Liver (tissue), 9 donors: Measurements from ENCODE around the gene ELOVL4. TPM values are rescaled to one million over a fixed set of nuclear protein-coding genes. Genes with fewer than 3 reads are reported as not detected.

Source experiments
- DNase-seq: peaks from one replicate; pipeline ENCODE4 v3.0.0-alpha.2; 2017; ENCODE audit warnings: low spot score
- H3K27ac ChIP-seq, 2 donors: one replicate each; pipeline ENCODE4 v1.7.0; 2013; ENCODE audit warnings: inconsistent platforms in 2 of 2, low read length in 2 of 2, control low read depth in 1 of 2, low read depth in 1 of 2, mild to moderate bottlenecking in 1 of 2
- H3K27me3 ChIP-seq, 4 donors: one replicate each; pipeline versions ENCODE4 v1.6.1 to v1.7.0; 2013; ENCODE audit warnings: low read length in 3 of 4, inconsistent platforms in 1 of 4, mild to moderate bottlenecking in 1 of 4, moderate library complexity in 1 of 4; ENCODE audit not compliant: control insufficient read depth in 4 of 4, insufficient read depth in 4 of 4
- H3K36me3 ChIP-seq, 4 donors: one replicate each; pipeline versions ENCODE4 v1.6.1 to v1.7.0; 2013; ENCODE audit warnings: low read length in 3 of 4, mild to moderate bottlenecking in 3 of 4, low read depth in 1 of 4, moderate library complexity in 1 of 4; ENCODE audit not compliant: control insufficient read depth in 4 of 4, insufficient read depth in 3 of 4
- H3K4me1 ChIP-seq, 4 donors: one replicate each; pipeline versions ENCODE4 v1.6.1 to v1.7.0; 2013; ENCODE audit warnings: low read length in 3 of 4, mild to moderate bottlenecking in 3 of 4, moderate library complexity in 1 of 4; ENCODE audit not compliant: control insufficient read depth in 4 of 4, insufficient read depth in 4 of 4
- H3K4me3 ChIP-seq, 3 donors: one replicate each; pipeline versions ENCODE4 v1.6.1 to v1.7.0; 2013; ENCODE audit warnings: low read length in 3 of 3, control low read depth in 1 of 3, low read depth in 1 of 3, mild to moderate bottlenecking in 1 of 3
- H3K9ac ChIP-seq, 2 donors: one replicate each; pipeline ENCODE4 v1.7.0; 2013; ENCODE audit warnings: low read length in 2 of 2, mild to moderate bottlenecking in 2 of 2, moderate library complexity in 2 of 2, control low read depth in 1 of 2, low read depth in 1 of 2
- H3K9me3 ChIP-seq, 4 donors: one replicate each; pipeline versions ENCODE4 v1.6.1 to v1.7.0; 2013; ENCODE audit warnings: low read length in 3 of 4; ENCODE audit not compliant: control insufficient read depth in 4 of 4
- EGR1 ChIP-seq, 2 donors: IDR thresholded peaks; 2 replicates each; pipeline ENCODE4 v1.6.1; 2016 to 2018; ENCODE audit warnings: antibody characterized with exemption in 2 of 2, low read depth in 2 of 2
- FOXA1 ChIP-seq: IDR thresholded peaks from 2 replicates; pipeline ENCODE4 v1.6.1; 2016; ENCODE audit warnings: antibody characterized with exemption
- FOXA2 ChIP-seq: IDR thresholded peaks from 2 replicates; pipeline ENCODE4 v1.6.1; 2016; ENCODE audit warnings: antibody characterized with exemption
- GABPA ChIP-seq, 2 donors: IDR thresholded peaks in 1 of 2; conservative IDR thresholded peaks in 1 of 2; 2 replicates each; pipeline ENCODE4 v1.6.1; 2016; ENCODE audit warnings: antibody characterized with exemption in 2 of 2, mild to moderate bottlenecking in 1 of 2, moderate library complexity in 1 of 2
- HNF4A ChIP-seq, 2 donors: conservative IDR thresholded peaks; 2 replicates each; pipeline ENCODE4 v1.6.1; 2016; ENCODE audit warnings: antibody characterized with exemption in 2 of 2, mild to moderate bottlenecking in 2 of 2
- HNF4G ChIP-seq: IDR thresholded peaks from 2 replicates; pipeline ENCODE4 v1.6.1; 2016; ENCODE audit warnings: antibody characterized with exemption
- JUND ChIP-seq, 2 donors: IDR thresholded peaks; 2 replicates each; pipeline ENCODE4 v1.6.1; 2016; ENCODE audit warnings: antibody characterized with exemption in 2 of 2
- NR2F2 ChIP-seq: IDR thresholded peaks from 2 replicates; pipeline ENCODE4 v1.6.1; 2016; ENCODE audit warnings: antibody characterized with exemption
- RAD21 ChIP-seq, 2 donors: IDR thresholded peaks; 2 replicates each; pipeline ENCODE4 v1.6.1; 2016; ENCODE audit warnings: antibody characterized with exemption in 2 of 2, mild to moderate bottlenecking in 2 of 2
- RXRA ChIP-seq, 2 donors: IDR thresholded peaks; 2 replicates each; pipeline ENCODE4 v1.6.1; 2017 to 2018; ENCODE audit warnings: antibody characterized with exemption in 2 of 2, mild to moderate bottlenecking in 1 of 2
- SP1 ChIP-seq: IDR thresholded peaks from 2 replicates; pipeline ENCODE4 v1.6.1; 2018; ENCODE audit warnings: antibody characterized with exemption, mild to moderate bottlenecking
- TAF1 ChIP-seq: conservative IDR thresholded peaks from 2 replicates; pipeline ENCODE4 v1.6.1; 2016; ENCODE audit warnings: antibody characterized with exemption, mild to moderate bottlenecking
- YY1 ChIP-seq: IDR thresholded peaks from 2 replicates; pipeline ENCODE4 v1.6.1; 2016; ENCODE audit warnings: antibody characterized with exemption, mild to moderate bottlenecking
- WGBS: extraction: QIAGEN DNeasy Blood & Tissue Kit; methylation state at CpG from one replicate; pipeline ENCODE4 v1.1.7; 2013; 5-methylcytosine and 5-hydroxymethylcytosine counted together
- polyA plus RNA-seq, 2 donors: library from polyadenylated mRNA; stranded (reverse) in 1 of 2; unstranded in 1 of 2; fragments of 200-250 nt in 1 of 2; fragments of >200 nt in 1 of 2; fragmentation: Nextera tagmentation in 1 of 2; extraction: Ambion mirVana in 1 of 2; gene quantifications; one replicate each; pipeline versions ENCODE4 v1.2.1 to v1.2.3, GENCODE V29; 2013 to 2015
- total RNA-seq, 2 donors: library from RNA; depleted of rRNA; stranded (reverse); fragments of >200 nt; gene quantifications; one replicate each; pipeline ENCODE4 v1.2.3, GENCODE V29; 2014
- TF ChIP-seq, protein P1 (sequence below): IDR thresholded peaks from 2 replicates; pipeline ENCODE4 v1.6.1; 2016; ENCODE audit warnings: antibody characterized with exemption
- TF ChIP-seq, protein P2 (sequence below): fragments of 150-350 bp; IDR thresholded peaks from 2 replicates; pipeline ENCODE4 v1.5.1; 2017; ENCODE audit warnings: improper control_type of control experiment, low read depth, low read length; ENCODE audit not compliant: missing input control
- TF ChIP-seq, protein P3 (sequence below): IDR thresholded peaks from 2 replicates; pipeline ENCODE4 v1.6.1; 2016; ENCODE audit warnings: antibody characterized with exemption
- TF ChIP-seq, protein P4 (sequence below): IDR thresholded peaks from 2 replicates; pipeline ENCODE4 v1.6.1; 2016; ENCODE audit warnings: antibody characterized with exemption, mild to moderate bottlenecking
- TF ChIP-seq, protein P5 (sequence below): IDR thresholded peaks from 2 replicates; pipeline ENCODE4 v1.6.1; 2016; ENCODE audit warnings: antibody characterized with exemption
- donor health status: healthy.
- donor health status: healthy.
- donor health status: healthy.
- donor health status: healthy.
- donor health status: healthy.

ELOVL4 gene
- total and polyA plus RNA-seq, 4 donors: 0.07 to 2.1 (median 0.09) TPM; not detected in 1

DNA sequence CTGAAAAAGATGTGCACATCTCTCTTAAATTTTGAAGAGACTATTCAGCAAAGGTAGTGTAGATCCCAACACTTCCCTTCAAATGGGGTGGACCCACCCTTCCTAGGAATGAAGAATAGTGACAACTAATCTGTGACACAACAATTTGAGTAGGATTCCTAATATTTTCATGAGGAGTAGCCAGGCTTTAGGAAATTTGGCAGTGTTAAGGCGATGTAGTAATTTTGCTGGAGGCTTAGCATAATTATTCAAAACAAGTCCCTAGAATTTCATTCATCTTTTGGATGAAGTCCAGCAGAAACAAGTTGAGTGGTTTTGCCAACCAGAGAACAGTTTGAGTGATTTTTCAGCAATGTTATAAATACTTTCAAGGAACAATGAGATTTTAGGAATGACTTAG is 52.4 kb downstream of the ELOVL4 start:
- Histone ChIP-seq H3K27me3 (no peaks in the 10 kb centered on the region), H3K36me3 (no peaks in the 10 kb centered on the region), H3K9ac (no peak overlapping the region), H3K4me3 (no peak overlapping the region), H3K27ac (no peak overlapping the region), H3K9me3 (peaks cover 0 to 3% (median 0%) of the 10 kb centered on the region in 4 donors), H3K4me1 (no peaks in the 10 kb centered on the region)
- no peak for DNase-seq
- WGBS: 71% methylated on average over 1 of the region's 1 CpG
- TF ChIP-seq HNF4A (conservative IDR thresholded peaks at IDR 0.05): no peak
- TF ChIP-seq, protein P1, sequence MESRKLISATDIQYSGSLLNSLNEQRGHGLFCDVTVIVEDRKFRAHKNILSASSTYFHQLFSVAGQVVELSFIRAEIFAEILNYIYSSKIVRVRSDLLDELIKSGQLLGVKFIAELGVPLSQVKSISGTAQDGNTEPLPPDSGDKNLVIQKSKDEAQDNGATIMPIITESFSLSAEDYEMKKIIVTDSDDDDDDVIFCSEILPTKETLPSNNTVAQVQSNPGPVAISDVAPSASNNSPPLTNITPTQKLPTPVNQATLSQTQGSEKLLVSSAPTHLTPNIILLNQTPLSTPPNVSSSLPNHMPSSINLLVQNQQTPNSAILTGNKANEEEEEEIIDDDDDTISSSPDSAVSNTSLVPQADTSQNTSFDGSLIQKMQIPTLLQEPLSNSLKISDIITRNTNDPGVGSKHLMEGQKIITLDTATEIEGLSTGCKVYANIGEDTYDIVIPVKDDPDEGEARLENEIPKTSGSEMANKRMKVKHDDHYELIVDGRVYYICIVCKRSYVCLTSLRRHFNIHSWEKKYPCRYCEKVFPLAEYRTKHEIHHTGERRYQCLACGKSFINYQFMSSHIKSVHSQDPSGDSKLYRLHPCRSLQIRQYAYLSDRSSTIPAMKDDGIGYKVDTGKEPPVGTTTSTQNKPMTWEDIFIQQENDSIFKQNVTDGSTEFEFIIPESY: no peak
- no peak for TF ChIP-seq JUND (IDR thresholded peaks at IDR 0.05)
- no peak for TF ChIP-seq HNF4G
- TF ChIP-seq TAF1: no peak
- TF ChIP-seq FOXA1: no peak
- TF ChIP-seq YY1: no peak
- no peak for TF ChIP-seq FOXA2
- no peak for TF ChIP-seq RXRA (IDR thresholded peaks at IDR 0.05)
- TF ChIP-seq, protein P2, sequence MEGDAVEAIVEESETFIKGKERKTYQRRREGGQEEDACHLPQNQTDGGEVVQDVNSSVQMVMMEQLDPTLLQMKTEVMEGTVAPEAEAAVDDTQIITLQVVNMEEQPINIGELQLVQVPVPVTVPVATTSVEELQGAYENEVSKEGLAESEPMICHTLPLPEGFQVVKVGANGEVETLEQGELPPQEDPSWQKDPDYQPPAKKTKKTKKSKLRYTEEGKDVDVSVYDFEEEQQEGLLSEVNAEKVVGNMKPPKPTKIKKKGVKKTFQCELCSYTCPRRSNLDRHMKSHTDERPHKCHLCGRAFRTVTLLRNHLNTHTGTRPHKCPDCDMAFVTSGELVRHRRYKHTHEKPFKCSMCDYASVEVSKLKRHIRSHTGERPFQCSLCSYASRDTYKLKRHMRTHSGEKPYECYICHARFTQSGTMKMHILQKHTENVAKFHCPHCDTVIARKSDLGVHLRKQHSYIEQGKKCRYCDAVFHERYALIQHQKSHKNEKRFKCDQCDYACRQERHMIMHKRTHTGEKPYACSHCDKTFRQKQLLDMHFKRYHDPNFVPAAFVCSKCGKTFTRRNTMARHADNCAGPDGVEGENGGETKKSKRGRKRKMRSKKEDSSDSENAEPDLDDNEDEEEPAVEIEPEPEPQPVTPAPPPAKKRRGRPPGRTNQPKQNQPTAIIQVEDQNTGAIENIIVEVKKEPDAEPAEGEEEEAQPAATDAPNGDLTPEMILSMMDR: no peak
- no peak for TF ChIP-seq RAD21 (IDR thresholded peaks at IDR 0.05)
- TF ChIP-seq, protein P3, sequence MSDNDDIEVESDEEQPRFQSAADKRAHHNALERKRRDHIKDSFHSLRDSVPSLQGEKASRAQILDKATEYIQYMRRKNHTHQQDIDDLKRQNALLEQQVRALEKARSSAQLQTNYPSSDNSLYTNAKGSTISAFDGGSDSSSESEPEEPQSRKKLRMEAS: no peak
- TF ChIP-seq, protein P4, sequence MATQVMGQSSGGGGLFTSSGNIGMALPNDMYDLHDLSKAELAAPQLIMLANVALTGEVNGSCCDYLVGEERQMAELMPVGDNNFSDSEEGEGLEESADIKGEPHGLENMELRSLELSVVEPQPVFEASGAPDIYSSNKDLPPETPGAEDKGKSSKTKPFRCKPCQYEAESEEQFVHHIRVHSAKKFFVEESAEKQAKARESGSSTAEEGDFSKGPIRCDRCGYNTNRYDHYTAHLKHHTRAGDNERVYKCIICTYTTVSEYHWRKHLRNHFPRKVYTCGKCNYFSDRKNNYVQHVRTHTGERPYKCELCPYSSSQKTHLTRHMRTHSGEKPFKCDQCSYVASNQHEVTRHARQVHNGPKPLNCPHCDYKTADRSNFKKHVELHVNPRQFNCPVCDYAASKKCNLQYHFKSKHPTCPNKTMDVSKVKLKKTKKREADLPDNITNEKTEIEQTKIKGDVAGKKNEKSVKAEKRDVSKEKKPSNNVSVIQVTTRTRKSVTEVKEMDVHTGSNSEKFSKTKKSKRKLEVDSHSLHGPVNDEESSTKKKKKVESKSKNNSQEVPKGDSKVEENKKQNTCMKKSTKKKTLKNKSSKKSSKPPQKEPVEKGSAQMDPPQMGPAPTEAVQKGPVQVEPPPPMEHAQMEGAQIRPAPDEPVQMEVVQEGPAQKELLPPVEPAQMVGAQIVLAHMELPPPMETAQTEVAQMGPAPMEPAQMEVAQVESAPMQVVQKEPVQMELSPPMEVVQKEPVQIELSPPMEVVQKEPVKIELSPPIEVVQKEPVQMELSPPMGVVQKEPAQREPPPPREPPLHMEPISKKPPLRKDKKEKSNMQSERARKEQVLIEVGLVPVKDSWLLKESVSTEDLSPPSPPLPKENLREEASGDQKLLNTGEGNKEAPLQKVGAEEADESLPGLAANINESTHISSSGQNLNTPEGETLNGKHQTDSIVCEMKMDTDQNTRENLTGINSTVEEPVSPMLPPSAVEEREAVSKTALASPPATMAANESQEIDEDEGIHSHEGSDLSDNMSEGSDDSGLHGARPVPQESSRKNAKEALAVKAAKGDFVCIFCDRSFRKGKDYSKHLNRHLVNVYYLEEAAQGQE: no peak
- TF ChIP-seq SP1: no peak
- TF ChIP-seq GABPA (IDR thresholded peaks at IDR 0.05 in 1 of 2, conservative IDR thresholded peaks at IDR 0.05 in 1 of 2): no peak
- no peak for TF ChIP-seq EGR1 (IDR thresholded peaks at IDR 0.05; ENCODE audit: low read depth in 2 of 2)
- TF ChIP-seq NR2F2: no peak
- TF ChIP-seq, protein P5, sequence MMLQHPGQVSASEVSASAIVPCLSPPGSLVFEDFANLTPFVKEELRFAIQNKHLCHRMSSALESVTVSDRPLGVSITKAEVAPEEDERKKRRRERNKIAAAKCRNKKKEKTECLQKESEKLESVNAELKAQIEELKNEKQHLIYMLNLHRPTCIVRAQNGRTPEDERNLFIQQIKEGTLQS: no peak
